Measurements from ENCODE around the gene GTF2F2.
A peak's percentile ranks its signal among the peaks of the same experiment; 100 is the strongest.

The GTF2F2 gene

DNA sequence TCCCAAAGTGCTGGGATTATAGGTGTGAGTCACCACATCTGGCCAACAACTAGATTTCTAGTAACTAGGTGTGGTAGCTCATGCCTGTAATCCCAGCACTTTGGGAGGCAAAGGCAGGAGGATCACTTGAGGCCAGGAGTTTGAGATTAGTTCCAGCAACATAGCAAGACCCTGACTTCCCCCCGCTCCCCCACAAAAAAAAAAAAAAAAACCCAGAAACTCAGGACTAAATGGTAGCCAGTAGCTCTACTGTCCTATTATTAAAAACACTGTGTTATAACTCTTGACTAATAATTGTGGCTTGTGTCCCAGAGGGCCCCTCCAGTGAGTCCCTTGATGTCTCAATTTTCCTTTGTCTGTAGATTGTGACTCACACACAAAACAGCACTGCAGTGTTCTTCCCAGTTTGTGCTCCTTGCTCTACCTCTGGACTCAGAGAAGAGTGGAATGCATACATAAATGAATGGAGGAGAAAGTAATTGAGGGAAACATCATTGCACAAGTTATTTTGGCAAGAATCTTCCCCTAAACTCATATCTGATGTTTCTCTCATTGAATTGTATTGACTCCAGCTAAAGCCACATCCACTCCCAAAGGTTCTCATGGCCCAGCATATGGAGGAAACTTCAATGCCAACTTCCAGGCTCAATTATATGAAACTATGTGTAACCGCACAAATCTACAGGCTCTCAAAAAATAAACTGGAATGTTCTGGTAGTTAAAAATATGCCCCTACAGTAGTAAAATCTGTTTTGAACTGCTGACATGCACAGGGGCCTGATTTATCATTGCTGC is 211.9 kb downstream of the GTF2F2 start:
- H3K4me3 ChIP-seq (replicated peaks in 1 of 2; ENCODE audit: low read depth in 2 of 2, low read length in 2 of 2) = no peak overlapping the region
- TF ChIP-seq, protein P1, sequence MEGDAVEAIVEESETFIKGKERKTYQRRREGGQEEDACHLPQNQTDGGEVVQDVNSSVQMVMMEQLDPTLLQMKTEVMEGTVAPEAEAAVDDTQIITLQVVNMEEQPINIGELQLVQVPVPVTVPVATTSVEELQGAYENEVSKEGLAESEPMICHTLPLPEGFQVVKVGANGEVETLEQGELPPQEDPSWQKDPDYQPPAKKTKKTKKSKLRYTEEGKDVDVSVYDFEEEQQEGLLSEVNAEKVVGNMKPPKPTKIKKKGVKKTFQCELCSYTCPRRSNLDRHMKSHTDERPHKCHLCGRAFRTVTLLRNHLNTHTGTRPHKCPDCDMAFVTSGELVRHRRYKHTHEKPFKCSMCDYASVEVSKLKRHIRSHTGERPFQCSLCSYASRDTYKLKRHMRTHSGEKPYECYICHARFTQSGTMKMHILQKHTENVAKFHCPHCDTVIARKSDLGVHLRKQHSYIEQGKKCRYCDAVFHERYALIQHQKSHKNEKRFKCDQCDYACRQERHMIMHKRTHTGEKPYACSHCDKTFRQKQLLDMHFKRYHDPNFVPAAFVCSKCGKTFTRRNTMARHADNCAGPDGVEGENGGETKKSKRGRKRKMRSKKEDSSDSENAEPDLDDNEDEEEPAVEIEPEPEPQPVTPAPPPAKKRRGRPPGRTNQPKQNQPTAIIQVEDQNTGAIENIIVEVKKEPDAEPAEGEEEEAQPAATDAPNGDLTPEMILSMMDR (IDR thresholded peaks at IDR 0.05; ENCODE audit: low read depth, low read length) = no peak
- peak; percentile 96 to 98 for DNase-seq (ENCODE audit: low read depth in 2 of 2)

DNA sequence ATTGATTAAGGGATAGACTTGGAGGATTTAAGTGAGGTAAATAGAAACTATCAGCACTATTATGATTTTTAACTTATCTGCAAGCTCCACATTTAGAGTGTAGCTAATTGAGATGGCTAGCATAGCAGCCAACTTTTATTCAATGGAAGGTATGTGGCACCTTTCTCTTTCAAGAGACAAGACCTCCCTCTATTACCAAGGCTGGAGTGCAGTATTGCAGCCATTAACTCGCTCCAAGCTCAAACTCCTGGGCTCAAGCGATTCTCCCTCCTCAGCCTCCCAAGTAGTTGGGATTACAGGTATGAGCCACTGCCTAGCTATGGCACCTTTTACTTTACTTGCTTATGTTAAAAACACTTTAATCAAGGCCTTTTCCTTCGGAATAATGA is 212.5 kb downstream of the GTF2F2 start:
- TF ChIP-seq, protein P1 (IDR thresholded peaks at IDR 0.05; ENCODE audit: low read depth, low read length) = no peak
- H3K4me3 ChIP-seq (replicated peaks in 1 of 2; ENCODE audit: low read depth in 2 of 2, low read length in 2 of 2) = no peak overlapping the region
- DNase-seq (ENCODE audit: low read depth in 2 of 2) = no peak

DNA sequence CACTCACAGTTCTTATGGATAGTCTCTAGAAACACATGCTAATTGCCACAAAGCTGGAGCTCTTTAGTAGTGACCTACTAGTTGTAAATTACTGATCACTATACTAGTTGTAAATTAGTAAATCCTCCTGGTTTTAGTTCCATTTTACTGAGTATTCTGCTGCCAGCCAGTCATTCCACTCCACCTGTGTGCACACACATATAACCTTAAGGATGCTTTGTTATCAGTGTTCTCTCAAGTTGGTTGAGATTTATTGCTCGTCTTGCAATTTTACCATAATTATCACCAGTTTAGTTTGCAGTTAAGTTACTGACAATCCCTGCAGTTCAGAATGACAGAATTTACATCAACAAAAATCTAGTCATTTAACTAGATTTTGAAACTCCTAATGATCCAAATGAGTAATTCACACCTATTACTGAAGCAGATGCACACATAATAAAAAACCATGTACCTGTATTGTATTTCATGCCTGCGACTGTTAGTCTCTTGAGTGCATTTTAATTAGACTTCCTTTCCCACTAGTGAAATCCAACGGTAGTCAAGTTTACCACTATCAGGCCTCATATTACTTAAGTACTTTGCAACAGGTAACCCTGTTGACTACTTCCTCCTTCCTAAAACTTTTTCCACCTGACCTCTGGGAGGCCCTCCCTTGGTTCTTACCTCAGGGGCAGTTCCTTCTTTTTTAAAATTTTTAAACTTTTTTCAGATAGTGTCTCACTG is 213.1 kb downstream of the GTF2F2 start:
- TF ChIP-seq, protein P1 (IDR thresholded peaks at IDR 0.05; ENCODE audit: low read depth, low read length) = no peak
- no peak overlapping the region for H3K4me3 ChIP-seq (replicated peaks in 1 of 2; ENCODE audit: low read depth in 2 of 2, low read length in 2 of 2)
- DNase-seq (ENCODE audit: low read depth in 2 of 2) = no peak
